ENCODE data around the gene TGM6.
"Not testable (repeated sequence)": the region's sequence is repeated elsewhere in the genome, so short reads cannot be mapped to it uniquely, and the experiment has no call there.

Gene TGM6

DNA sequence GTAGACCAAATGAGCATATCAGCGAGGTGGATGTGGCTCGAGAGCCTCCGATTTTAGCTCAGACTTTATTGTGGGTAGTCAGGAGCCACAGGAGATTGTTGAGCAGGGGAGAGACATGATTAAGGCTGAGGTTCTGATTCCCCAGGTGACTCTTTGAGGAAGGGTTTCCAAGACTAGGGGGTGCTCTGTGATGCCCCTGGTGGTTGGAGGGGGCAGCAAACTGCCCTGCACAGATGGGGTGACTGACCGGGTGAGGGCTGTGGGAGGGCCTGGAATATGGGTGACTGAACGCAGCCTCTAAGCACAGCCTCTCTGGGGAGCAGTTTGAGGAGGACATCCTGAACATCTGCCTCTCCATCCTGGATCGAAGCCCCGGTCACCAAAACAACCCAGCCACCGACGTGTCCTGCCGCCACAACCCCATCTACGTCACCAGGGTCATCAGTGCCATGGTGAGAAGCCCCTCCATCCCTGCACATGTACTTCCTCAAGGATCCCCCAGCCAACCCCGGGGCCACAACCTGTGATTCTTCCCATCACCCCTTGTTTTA is 17.0 kb downstream of the TGM6 start:
- no peak for DNase-seq (ENCODE audit: low read depth in 1 of 2, low spot score in 1 of 2)

GRCh38 chr20:2398449-2398848 is 17.7 kb downstream of the TGM6 start:
- DNase-seq (ENCODE audit: low read depth in 1 of 2, low spot score in 1 of 2) = no peak

DNA sequence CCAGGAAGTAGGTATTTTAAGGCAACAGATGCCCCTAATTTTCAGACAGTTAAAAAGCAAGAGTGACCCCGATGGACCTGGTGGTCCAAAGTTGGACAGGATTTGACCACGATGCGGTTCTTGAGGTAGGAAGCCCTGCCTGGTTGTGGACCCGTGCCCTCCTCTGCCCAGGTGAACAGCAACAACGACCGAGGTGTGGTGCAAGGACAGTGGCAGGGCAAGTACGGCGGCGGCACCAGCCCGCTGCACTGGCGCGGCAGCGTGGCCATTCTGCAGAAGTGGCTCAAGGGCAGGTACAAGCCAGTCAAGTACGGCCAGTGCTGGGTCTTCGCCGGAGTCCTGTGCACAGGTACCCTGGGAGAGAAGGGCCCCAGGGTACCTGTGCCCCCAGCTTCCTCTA is 18.7 kb downstream of the TGM6 start:
- DNase-seq (ENCODE audit: low read depth in 1 of 2, low spot score in 1 of 2) = no peak

- DNase-seq (ENCODE audit: low read depth in 1 of 2, low spot score in 1 of 2) = no peak
Measured at GRCh38 chr20:2400290-2400689, 19.6 kb downstream of the TGM6 start.

DNA sequence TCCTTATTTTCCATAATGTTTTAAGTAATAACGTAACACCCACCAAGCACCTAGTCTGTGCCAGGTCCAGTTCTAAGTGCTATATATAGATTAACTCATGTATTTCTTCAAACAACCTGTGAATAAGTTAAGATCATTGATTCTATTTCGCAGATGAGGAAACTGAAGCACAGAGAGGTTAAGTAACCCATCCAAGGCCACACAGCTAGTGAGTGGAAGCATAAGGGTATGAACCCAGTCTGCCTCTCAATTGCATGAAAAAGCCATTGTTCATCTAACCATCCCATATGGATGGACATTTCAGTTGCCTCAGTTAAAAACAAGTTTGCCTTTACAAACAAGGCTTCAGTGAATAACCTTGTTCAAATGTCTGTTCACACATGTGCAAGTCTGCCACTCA is 20.8 kb downstream of the TGM6 start:
- DNase-seq (ENCODE audit: low read depth in 1 of 2, low spot score in 1 of 2) = no peak

DNA sequence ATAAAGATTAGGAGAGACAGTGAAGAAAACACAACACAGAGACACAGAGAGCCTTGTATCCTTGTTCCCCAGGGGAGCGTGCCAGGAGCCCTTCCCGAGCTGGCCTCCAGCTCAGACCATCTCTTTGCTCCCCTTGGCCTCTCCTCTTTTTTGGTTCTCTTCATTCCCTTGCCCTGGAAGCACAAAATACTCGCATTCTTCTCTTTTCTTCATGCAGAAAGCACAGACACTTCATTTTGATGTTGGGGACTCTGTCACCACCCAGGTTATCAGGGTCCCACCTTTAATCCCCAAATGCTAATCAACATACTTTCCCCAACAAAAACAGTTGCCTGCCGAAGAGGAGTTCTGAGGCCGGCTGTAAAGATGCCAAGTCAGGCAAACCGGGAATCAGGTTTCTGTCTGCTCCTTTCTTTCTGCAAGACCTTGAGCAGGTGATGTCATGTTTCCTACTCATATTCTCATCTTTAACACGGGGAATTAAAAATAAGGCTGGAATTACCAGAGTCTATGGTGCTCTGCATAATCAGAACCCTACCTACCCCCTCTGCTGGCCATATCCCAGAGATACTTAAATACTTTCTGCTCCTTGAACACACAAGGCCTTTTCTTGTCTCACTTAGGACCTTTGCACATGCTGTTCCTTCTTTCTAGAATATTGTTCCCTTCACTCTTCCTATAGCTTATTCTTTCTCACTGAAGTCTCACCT is 21.7 kb downstream of the TGM6 start:
- DNase-seq (ENCODE audit: low read depth in 1 of 2, low spot score in 1 of 2) = no peak

GRCh38 chr20:2403291-2404052 is 22.8 kb downstream of the TGM6 start:
- no peak for DNase-seq (ENCODE audit: low read depth in 1 of 2, low spot score in 1 of 2)

DNA sequence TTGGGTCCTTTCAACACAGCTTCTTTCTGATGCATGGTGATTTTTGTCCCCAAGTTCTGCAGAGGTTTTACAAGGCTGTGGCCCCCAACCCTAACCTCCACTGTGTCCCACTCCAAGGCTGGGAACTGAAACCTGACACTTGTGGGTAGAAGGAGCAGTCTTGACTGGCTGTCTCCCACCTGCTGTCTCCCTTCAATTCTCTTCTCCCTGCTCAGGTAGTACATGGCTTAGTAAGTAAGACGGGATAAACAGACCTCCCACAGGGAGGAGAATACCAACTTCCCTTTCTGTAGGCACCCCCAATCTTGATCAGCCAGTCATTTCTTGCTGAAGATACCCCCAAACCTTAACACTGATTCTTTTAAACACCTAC is 25.0 kb downstream of the TGM6 start:
- no peak for DNase-seq (ENCODE audit: low read depth in 1 of 2, low spot score in 1 of 2)

DNA sequence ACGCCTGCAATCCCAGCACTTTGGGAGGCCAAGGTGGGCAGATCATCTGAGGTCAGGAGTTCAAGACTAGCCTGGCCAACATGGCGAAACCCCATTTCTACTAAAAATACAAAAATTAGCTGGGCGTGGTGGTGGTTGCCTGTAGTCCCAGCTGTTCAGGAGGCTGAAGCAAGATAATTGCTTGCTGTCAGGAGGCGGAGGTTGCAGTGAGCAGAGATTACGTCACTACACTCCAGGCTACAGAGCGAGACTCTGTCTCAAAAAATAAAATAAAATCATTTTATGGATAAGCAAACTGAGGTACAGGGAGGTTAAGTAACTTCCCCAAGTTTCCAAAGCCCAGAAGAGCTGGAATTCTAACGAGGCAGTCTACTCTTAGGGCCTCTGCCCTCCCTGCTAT is 26.7 kb downstream of the TGM6 start:
- DNase-seq (ENCODE audit: low read depth in 1 of 2, low spot score in 1 of 2) = not testable (repeated sequence)

GRCh38 chr20:2408111-2408510 is 27.4 kb downstream of the TGM6 start:
- no peak for DNase-seq (ENCODE audit: low read depth in 1 of 2, low spot score in 1 of 2)

DNA sequence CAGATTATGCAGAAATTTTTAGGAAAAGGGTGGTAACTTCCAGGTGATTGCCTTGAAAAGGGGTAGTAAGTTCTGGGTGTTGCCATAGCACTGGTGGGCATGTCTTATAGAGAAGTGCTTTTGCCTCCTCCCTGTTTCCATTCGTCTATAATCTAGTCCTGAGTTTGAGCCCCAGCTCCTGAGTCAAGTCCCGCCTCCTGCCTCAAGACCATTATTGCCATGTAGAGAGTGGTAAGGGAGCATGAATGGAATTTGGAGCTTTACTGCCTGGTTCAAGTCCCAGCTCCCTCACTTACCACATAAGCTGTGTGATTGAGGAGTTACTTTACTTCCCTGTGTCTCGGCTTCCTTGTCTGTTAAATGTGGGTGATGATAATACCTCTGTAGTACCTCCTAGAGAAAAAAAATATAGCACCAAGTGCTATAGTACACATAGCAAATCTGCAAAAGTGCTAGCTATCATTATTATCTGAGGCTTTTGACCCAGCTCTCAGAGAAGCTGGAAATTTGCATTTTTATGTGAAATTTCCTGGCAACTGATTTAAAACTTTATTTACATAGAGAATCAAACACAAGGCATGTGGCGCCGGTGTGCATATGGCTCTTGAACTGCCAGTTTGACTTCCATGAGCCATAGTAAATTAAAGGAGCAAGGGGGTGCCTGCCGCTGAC is 36.0 kb downstream of the TGM6 start:
- DNase-seq (ENCODE audit: low read depth in 1 of 2, low spot score in 1 of 2) = no peak

DNA sequence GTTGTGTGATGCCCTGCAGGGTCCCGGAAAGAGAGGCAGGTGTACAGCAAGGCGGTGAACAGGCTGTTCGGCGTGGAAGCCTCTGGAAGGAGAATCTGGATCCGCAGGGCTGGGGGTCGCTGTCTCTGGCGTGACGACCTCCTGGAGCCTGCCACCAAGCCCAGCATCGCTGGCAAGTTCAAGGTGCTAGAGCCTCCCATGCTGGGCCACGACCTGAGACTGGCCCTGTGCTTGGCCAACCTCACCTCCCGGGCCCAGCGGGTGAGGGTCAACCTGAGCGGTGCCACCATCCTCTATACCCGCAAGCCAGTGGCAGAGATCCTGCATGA is 36.5 kb downstream of the TGM6 start:
- DNase-seq (ENCODE audit: low read depth in 1 of 2, low spot score in 1 of 2) = no peak

DNA sequence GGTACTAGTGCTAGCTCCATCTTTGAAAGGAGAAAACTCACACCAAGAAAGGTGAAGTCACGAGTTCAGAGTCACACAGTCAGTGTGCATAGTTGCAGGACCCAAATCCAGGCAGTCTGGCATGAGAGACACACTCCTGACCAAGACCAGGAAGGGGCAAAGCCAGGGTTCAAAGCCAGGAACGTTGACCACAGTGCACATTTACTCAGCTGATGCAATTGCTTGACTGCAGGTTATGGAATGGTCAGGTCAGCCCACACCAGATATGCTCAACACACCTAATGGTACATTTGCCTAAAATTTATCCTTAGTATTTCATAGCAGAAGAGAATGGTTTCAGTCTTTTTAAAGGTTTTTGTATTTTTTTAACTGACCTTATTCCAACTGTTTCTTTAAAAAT is 37.7 kb downstream of the TGM6 start:
- DNase-seq (ENCODE audit: low read depth in 1 of 2, low spot score in 1 of 2) = no peak

- no peak for DNase-seq (ENCODE audit: low read depth in 1 of 2, low spot score in 1 of 2)
Measured at GRCh38 chr20:2420510-2420909, 39.8 kb downstream of the TGM6 start.

DNA sequence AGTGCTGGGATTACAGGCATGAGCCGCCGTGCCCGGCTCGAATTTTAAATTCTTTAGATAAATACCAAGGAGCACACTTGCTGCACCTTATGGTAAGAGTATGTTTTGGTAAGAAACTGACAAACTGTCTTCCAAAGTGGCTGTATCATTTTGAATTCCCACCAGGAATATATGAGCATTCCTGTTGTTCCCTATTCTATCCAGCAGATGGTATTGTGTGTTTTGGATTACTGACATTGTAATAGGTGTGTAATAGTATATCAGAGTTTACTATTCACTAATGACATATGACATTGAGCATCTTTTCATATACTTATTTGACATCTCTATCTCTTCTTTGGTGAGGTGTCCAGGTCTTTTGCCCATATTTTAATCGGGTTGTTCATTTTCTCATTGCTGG is 40.5 kb downstream of the TGM6 start:
- DNase-seq (ENCODE audit: low read depth in 1 of 2, low spot score in 1 of 2) = no peak

DNA sequence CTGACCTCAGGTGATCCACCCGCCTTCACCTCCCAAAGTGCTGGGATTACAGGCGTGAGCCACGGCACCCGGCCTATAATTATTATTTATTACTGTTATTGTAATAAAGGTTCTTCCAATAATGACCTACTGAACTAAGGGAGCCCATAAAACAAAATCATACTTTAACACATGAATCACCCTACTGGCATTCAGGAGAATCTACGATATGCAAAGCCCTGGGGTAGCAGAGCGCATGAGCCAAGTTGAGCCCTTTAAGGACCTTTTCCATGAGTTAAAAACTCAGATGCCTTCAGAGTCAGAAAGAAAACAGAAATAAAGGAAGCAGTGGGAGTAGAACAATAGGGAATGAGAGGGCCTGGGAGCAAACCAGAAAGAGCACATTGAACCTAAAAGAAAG is 48.4 kb downstream of the TGM6 start:
- DNase-seq (ENCODE audit: low read depth in 1 of 2, low spot score in 1 of 2) = no peak

DNA sequence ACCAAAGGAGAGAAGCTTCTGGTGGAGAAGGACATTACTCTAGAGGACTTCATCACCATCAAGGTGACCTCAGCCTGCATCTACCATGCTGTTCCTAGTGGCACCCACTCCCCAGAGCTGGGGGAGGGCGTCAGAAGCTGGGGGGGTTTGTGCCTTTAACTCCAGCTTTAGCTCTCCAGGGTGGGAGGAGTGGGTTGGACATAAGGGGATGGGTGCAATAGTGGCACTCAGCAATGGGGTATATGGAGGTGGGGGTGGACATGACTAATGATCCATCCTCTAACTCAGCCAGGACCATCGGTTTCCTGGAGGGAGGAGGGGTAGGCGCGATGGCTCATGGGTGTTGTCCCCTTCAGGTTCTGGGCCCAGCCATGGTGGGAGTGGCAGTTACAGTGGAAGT is 49.8 kb downstream of the TGM6 start:
- DNase-seq (ENCODE audit: low read depth in 1 of 2, low spot score in 1 of 2) = no peak

GRCh38 chr20:2431185-2431584 is 50.5 kb downstream of the TGM6 start:
- no peak for DNase-seq (ENCODE audit: low read depth in 1 of 2, low spot score in 1 of 2)

- no peak for DNase-seq (ENCODE audit: low read depth in 1 of 2, low spot score in 1 of 2)
Measured at GRCh38 chr20:2446845-2447244, 66.1 kb downstream of the TGM6 start.

DNA sequence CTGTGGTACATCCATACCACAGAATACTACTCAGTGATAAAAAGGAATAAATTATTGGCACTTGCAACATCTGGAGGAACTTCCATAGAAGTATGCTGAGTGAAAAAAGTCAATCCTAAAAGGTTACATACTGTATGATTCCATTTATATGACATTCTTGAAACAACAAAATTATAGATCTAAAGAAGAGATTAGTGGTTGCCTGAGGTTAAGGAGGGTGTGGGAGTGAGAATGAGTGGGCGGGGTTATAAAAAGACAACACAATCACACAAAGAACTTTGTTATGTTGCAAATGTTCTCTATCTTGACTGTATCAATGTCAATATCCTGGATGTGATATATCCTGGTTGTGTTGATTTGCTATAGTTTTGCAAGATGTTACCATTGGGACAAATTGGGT is 68.7 kb downstream of the TGM6 start:
- DNase-seq (ENCODE audit: low read depth in 1 of 2, low spot score in 1 of 2) = no peak

- no peak for DNase-seq (ENCODE audit: low read depth in 1 of 2, low spot score in 1 of 2)
Measured at GRCh38 chr20:2451422-2451821, 70.7 kb downstream of the TGM6 start.

All from activated CD4-positive, alpha-beta T cell treated with anti-CD3 and anti-CD28 coated beads, Interleukin-2, amount 50 U/mL, for 24 hours (primary cell).